Stimulated activated CD4-positive, alpha-beta T cell treated with anti-CD3 and anti-CD28 coated beads, Interleukin-4, amount 100 ng/mL, for 48 hours (primary cell): Measurements from ENCODE around the gene SMURF2.
"Not testable (repeated sequence)": the region's sequence is repeated elsewhere in the genome, so short reads cannot be mapped to it uniquely, and the experiment has no call there.

Experiments used
- DNase-seq, 2 donors: peaks; one replicate each; pipeline ENCODE4 v3.0.0-alpha.2; 2020; ENCODE audit warnings: low read depth in 2 of 2

The SMURF2 gene

GRCh38 chr17:64596988-64597387, 65.1 kb downstream of the SMURF2 start:
- DNase-seq: no peak

GRCh38 chr17:64596439-64596838, 65.7 kb downstream of the SMURF2 start:
- no peak for DNase-seq

- DNase-seq: no peak
These were observed 70.2 kb downstream of the SMURF2 start for GRCh38 chr17:64591944-64592343.

- DNase-seq: no peak
These were observed 77.0 kb downstream of the SMURF2 start for GRCh38 chr17:64585146-64585545.

- DNase-seq: no peak
These were observed 79.1 kb downstream of the SMURF2 start for GRCh38 chr17:64583038-64583437.

GRCh38 chr17:64580384-64581315, 81.5 kb downstream of the SMURF2 start:
- DNase-seq: no peak

GRCh38 chr17:64579917-64580316, 82.2 kb downstream of the SMURF2 start:
- DNase-seq: no peak

GRCh38 chr17:64577025-64577424, 85.1 kb downstream of the SMURF2 start:
- DNase-seq: not testable (repeated sequence)

- DNase-seq: no peak
These were observed 86.7 kb downstream of the SMURF2 start for GRCh38 chr17:64575431-64575830.

GRCh38 chr17:64574646-64575045, 87.5 kb downstream of the SMURF2 start:
- DNase-seq: no peak

GRCh38 chr17:64573214-64573613, 88.9 kb downstream of the SMURF2 start:
- DNase-seq: no peak

GRCh38 chr17:64572682-64573154, 89.4 kb downstream of the SMURF2 start:
- DNase-seq: no peak

- no peak for DNase-seq
These were observed 90.4 kb downstream of the SMURF2 start for GRCh38 chr17:64571746-64572145.

- no peak for DNase-seq
These were observed 96.5 kb downstream of the SMURF2 start for GRCh38 chr17:64565563-64565962.

- no peak for DNase-seq
These were observed 98.0 kb downstream of the SMURF2 start for GRCh38 chr17:64564098-64564497.

GRCh38 chr17:64555281-64555680, 106.8 kb downstream of the SMURF2 start:
- no peak for DNase-seq

GRCh38 chr17:64554028-64554637, 108.0 kb downstream of the SMURF2 start:
- no peak for DNase-seq

- DNase-seq: no peak
These were observed 110.6 kb downstream of the SMURF2 start for GRCh38 chr17:64551461-64551860.

- no peak for DNase-seq
These were observed 114.8 kb downstream of the SMURF2 start for GRCh38 chr17:64547319-64547718.

- no peak for DNase-seq
These were observed 115.4 kb downstream of the SMURF2 start for GRCh38 chr17:64546716-64547115.

GRCh38 chr17:64544742-64545141, 117.4 kb downstream of the SMURF2 start:
- no peak for DNase-seq

- DNase-seq: no peak
These were observed 121.9 kb downstream of the SMURF2 start for GRCh38 chr17:64540118-64540776.
